IPS-NIHi7 (cell line): ENCODE data around the gene PRXL2B.

Experiments used
- DNase-seq: peaks from one replicate; pipeline ENCODE4 v3.0.0; 2012; ENCODE audit warnings: mixed read lengths; ENCODE audit errors: extremely low spot score

The PRXL2B gene

GRCh38 chr1:2635361-2636010 lies 48.9 kb downstream of the PRXL2B start:
- DNase-seq: no peak

- DNase-seq: no peak
Observed at GRCh38 chr1:2636733-2637132, 50.2 kb downstream of the PRXL2B start.

- no peak for DNase-seq
Observed at GRCh38 chr1:2637442-2638145, 51.0 kb downstream of the PRXL2B start.

- DNase-seq: no peak
Observed at GRCh38 chr1:2638466-2639115, 52.0 kb downstream of the PRXL2B start.

- no peak for DNase-seq
Observed at GRCh38 chr1:2639203-2639602, 52.6 kb downstream of the PRXL2B start.

GRCh38 chr1:2639607-2640521 lies 53.3 kb downstream of the PRXL2B start:
- DNase-seq: no peak

GRCh38 chr1:2640626-2641025 lies 54.0 kb downstream of the PRXL2B start:
- no peak for DNase-seq
